ENCODE measurements around the gene DNM3.

The DNM3 gene

GRCh38 chr1:172138634-172139033 is 297.3 kb downstream of the DNM3 start:
- no peak for DNase-seq (ENCODE audit: low read depth in 1 of 2, low spot score in 1 of 2)

DNA sequence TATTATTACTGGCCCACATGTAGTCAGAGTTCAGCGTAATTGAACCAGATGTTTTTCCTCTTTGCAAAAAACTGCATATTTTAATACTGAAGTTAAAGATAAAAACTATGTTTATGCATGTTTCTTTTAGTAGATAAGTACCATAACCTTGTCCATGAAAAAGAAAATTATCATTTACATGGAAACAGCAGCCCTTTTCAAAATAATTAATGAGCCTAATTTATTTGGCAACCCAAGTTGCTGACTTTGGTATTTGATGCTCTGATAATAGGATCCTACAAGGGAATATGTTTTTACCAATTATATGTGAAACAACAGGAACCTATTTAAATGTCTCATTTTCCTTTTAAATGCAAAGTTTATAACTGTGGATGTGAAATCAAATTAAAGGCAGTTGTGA is 297.9 kb downstream of the DNM3 start:
- DNase-seq (ENCODE audit: low read depth in 1 of 2, low spot score in 1 of 2), result no peak

- no peak for DNase-seq (ENCODE audit: low read depth in 1 of 2, low spot score in 1 of 2)
Measured at GRCh38 chr1:172140072-172140471, 298.8 kb downstream of the DNM3 start.

GRCh38 chr1:172140591-172140990 is 299.3 kb downstream of the DNM3 start:
- DNase-seq (ENCODE audit: low read depth in 1 of 2, low spot score in 1 of 2), result no peak

DNA sequence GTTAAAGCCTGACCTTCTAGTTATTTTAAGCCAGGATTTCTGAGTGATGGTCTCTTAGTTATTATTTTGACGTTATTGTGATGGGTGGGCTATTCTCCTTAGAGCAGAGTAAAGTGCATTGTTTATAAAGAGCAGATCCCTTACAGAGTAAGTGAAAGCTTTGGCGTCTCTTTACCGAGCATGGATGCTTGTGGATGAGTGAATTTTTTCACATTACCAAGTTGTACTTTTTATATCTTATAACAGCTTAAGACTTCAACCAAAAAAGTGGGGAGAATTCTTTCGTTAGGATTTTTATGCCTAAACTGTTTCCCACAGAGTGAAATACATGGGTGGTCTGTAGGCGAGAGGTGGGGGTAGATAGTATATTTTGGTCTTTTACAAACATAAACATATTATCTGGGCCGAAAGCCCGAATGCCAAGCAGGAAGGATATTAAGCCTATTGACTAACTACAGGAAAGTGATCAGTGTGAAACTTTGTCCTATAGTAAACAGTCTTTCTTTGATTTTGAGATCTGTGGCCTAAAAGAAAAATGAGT is 300.1 kb downstream of the DNM3 start:
- no peak for DNase-seq (ENCODE audit: low read depth in 1 of 2, low spot score in 1 of 2)

DNA sequence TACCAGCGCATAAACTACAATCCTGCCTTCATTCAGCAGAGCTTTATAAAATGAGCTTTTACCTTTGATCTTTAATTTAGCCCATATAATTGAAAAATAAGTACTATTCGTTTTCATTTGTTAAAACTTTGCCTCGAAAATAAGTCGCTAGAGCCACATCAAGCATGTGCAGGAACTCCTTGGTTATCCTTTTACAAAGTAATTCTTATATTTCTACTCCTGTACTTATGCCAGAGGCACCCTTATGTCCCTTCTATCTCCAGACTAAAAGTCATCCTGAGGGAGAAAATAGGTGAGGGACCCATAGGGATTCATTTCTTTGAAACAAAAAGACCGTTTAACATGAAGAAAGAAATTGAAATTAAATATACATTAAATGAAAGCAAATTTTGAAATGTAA is 301.0 kb downstream of the DNM3 start:
- DNase-seq (ENCODE audit: low read depth in 1 of 2, low spot score in 1 of 2), result no peak

GRCh38 chr1:172143384-172144055 is 302.2 kb downstream of the DNM3 start:
- DNase-seq (ENCODE audit: low read depth in 1 of 2, low spot score in 1 of 2), result no peak

GRCh38 chr1:172144445-172145061 is 303.3 kb downstream of the DNM3 start:
- no peak for DNase-seq (ENCODE audit: low read depth in 1 of 2, low spot score in 1 of 2)

DNA sequence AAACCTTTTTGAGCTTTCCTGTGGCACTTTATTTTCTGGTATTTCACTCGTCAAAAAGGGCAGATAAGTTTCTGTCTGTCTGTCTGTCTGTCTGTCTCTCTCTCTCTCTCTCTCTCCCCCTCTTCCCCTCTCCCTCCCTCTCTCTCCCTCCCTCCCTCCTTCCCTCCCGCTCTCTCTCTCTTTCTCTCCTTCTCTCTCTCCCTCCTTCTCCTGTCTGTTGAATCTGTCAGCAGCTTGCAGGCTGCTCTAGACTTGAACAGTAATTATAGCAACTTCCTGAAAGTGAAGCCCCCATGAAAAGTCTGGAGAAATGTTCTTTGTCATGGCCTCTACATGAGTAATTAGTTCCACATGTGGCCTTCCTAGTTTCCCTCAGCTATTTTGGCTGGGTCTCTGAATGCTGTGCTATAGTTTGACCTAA is 303.9 kb downstream of the DNM3 start:
- DNase-seq (ENCODE audit: low read depth in 1 of 2, low spot score in 1 of 2), result no peak

DNA sequence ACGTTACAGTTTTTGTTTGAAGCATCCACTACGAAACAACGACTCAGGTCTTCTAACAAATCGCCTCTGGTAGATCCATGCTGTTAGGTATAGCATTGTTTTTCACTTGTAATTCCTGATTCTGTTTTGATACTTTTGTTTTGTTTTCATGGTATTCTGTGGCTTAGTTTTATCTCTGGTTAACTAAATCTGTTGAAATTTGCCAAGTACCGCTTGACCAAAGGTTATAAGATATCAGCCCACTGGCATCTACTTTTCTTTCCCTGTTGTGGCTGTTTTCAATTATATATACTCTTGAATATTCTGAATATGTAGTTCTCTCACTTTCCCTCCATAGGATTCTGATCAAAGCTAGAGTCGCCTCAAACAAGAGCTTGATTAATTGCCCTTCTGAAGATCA is 304.4 kb downstream of the DNM3 start:
- no peak for DNase-seq (ENCODE audit: low read depth in 1 of 2, low spot score in 1 of 2)

DNA sequence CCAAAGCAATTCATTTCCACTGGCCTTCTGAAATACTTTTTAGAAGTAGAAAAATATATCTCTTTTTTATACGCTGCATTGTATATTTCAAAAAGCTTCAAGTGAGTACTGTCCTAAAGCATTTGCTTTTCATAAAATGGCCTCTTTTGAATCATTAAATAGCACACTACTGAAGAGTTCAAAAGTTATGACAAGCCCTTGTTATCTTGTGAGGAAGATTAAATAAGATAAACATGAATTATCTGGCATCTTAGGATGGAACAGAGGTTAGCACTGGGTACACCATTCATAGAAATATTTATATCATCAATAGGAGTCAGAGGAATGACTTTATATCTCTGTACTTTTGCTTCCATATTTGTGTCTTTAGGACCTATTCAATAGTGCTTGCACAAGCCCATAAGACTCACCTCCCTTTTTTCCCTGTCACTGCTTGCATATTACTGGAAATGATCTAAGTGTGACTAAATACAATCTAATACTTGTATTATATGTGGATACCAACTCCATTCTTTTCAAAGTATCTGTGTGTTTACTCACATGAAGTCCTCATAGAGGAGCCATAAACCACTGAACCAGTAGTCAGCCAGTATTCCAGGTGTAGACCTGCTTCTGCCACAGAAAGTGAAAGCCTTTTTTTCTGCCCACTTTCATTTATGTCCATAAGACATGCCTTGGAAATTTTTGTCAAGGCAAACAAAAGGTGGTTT is 305.0 kb downstream of the DNM3 start:
- no peak for DNase-seq (ENCODE audit: low read depth in 1 of 2, low spot score in 1 of 2)

DNA sequence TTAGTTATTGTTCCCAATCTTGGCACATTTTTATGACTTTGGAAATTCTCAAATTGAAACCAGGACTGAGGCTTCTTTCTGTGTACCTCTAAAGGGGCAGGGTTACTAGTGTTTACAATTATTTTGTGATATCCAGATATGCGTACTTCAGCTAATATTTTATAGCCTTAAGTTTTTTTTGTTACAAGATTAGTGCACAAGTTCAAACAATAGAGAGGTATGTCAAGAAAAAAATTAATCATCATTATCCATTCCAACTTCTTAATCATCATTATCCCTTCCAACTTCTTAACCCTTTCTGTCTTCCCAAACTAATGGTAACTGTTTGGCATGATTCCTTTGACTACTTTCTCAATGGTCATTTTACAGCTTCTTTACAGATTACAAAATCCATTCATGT is 306.2 kb downstream of the DNM3 start:
- no peak for DNase-seq (ENCODE audit: low read depth in 1 of 2, low spot score in 1 of 2)

DNA sequence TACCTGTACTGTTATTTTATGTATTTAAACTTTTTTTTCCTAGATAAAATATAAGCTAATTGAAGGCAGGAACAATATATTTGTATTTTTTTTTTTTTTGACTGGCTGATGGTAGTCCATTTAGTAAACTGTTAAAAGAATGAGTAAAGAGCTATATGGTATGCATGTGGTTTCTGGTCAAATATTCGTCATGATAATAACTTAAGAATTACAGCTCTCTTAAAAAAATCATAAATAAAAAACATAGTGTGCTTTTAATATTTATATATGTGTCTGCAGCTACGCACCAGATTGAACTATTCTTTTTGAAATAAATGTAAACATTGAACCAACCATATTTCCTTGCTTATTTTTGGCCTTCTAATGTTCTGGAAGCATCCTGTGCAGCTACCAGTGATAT is 306.9 kb downstream of the DNM3 start:
- DNase-seq (ENCODE audit: low read depth in 1 of 2, low spot score in 1 of 2), result no peak

DNA sequence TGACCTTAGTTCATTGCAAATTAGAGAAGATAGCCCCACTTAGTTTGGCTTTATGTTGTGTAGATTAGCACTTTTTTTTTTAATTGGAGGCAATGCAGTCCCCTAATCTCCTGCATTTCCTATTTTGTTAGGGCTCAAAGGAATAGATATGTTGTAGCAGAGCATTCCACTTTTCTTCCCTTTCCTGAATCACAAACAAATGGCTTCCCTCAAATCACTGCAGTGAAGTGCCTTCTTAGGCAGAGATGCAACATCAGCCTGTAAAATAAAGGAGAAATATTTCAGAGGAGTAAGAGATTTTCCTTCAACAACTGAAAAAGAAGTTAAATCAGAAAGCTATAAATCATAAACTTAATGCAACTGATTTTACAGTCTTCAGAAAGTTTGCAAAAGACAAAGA is 307.4 kb downstream of the DNM3 start:
- no peak for DNase-seq (ENCODE audit: low read depth in 1 of 2, low spot score in 1 of 2)

- DNase-seq (ENCODE audit: low read depth in 1 of 2, low spot score in 1 of 2), result no peak
Measured at GRCh38 chr1:172149346-172149745, 308.0 kb downstream of the DNM3 start.

DNA sequence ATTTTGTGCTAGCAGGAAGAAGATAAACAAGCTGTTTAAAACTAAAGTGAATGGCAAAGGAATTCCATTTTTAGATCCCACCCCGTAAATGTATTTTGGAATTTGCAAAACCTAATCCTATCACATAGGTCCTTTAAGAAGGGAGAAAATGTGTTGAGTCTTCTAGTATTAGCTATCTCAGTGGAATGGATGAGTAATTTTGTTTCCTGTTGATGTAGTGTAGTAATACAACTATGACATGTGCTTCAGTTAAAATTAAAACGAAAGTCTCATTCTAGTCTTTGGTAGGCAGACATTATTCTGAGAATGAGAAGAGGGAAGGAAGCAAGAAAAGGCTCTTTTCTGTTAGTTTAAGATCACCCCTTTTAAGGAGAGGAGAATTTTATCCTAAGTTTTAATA is 313.3 kb downstream of the DNM3 start:
- no peak for DNase-seq (ENCODE audit: low read depth in 1 of 2, low spot score in 1 of 2)

GRCh38 chr1:172155766-172156165 is 314.5 kb downstream of the DNM3 start:
- DNase-seq (ENCODE audit: low read depth in 1 of 2, low spot score in 1 of 2), result no peak

- no peak for DNase-seq (ENCODE audit: low read depth in 1 of 2, low spot score in 1 of 2)
Measured at GRCh38 chr1:172162236-172162635, 320.9 kb downstream of the DNM3 start.

DNA sequence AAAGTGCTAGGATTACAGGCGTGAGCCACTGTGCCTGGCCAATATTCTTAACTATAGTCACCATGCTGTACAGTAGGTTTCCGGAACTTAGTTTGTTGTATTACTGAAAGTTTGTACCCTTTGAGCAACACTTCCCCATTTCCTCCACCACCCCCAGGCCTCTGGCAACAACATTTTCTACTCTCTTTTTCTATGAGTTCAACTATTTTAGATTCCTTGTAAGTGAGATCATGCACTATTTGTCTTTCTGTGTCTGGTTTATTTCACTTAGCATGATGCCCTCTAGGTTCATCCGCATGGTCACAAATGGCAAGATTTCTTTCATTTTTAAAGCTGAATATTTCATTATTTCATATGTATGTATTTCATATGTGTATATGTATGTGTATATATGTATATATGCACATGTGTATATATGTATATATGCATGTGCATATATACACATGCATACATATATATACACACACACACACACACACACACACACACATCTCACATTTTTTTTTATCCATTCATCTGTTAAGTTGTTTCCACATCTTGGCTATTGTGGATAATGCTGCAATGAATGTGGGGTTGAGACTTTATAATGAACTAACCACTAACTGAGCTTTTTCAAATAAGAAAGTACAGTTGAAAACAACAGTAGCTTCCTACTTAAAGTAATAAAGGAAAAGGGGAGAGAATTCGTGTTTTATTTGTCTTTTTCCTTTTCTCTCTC is 322.4 kb downstream of the DNM3 start:
- no peak for DNase-seq (ENCODE audit: low read depth in 1 of 2, low spot score in 1 of 2)

GRCh38 chr1:172165403-172165802 is 324.1 kb downstream of the DNM3 start:
- no peak for DNase-seq (ENCODE audit: low read depth in 1 of 2, low spot score in 1 of 2)

GRCh38 chr1:172167796-172168596 is 326.7 kb downstream of the DNM3 start:
- DNase-seq (ENCODE audit: low read depth in 1 of 2, low spot score in 1 of 2), result no peak

All from activated CD4-positive, alpha-beta T cell treated with anti-CD3 and anti-CD28 coated beads, Interleukin-2, amount 50 U/mL, for 24 hours (primary cell).